ENCODE results near the gene TP53TG5.

DNA sequence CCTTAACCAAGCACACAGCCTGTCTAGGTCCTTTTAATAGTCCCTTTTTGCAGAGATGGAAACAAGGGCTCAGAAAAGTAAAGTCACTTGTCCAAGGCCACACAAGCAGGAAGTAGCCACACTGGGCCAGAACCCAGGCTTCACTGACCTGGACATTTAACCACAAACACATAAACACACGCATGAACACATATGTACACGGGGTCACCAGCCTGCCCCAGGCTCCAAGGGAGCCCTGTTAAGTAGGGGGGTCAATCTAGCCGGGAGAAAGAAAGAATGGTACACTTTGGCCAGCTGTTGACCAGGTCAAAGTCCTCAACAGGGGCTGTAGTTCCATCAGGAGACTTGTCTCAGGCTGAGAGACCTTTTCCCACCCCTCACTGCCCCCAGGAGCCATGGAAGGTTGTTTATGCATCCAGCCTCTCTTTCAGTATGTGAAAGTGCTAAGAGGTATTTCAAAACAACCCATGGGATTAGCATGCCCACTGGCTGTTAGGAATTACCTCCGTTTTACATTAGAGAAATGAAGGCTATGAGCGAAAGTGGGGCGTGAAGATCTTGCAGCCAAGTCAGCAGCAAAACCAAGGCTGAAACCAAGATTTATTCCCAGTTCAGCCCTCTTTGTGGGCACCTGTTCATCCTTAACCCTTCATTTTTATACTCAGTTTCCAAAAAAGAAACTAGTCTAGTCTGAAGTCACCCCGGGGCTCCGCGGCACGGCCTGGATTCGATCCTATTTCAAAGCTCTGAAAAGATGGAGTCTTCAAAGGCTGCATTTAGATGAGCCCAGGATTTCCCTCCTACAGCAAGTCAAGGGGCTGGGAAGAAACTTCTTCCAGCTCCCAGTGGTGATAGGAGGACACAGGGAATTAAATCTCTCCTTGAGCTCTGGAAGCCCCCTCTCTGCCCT lies 39.7 kb downstream of the TP53TG5 start:
- TF ChIP-seq, protein P1, sequence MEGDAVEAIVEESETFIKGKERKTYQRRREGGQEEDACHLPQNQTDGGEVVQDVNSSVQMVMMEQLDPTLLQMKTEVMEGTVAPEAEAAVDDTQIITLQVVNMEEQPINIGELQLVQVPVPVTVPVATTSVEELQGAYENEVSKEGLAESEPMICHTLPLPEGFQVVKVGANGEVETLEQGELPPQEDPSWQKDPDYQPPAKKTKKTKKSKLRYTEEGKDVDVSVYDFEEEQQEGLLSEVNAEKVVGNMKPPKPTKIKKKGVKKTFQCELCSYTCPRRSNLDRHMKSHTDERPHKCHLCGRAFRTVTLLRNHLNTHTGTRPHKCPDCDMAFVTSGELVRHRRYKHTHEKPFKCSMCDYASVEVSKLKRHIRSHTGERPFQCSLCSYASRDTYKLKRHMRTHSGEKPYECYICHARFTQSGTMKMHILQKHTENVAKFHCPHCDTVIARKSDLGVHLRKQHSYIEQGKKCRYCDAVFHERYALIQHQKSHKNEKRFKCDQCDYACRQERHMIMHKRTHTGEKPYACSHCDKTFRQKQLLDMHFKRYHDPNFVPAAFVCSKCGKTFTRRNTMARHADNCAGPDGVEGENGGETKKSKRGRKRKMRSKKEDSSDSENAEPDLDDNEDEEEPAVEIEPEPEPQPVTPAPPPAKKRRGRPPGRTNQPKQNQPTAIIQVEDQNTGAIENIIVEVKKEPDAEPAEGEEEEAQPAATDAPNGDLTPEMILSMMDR (IDR thresholded peaks at IDR 0.05) = no peak
- TF ChIP-seq EZH2 (IDR thresholded peaks at IDR 0.05) = no peak
